ENCODE measurements around the gene OR2L8.

The OR2L8 gene, protein sequence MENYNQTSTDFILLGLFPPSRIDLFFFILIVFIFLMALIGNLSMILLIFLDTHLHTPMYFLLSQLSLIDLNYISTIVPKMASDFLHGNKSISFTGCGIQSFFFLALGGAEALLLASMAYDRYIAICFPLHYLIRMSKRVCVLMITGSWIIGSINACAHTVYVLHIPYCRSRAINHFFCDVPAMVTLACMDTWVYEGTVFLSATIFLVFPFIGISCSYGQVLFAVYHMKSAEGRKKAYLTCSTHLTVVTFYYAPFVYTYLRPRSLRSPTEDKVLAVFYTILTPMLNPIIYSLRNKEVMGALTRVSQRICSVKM

DNA sequence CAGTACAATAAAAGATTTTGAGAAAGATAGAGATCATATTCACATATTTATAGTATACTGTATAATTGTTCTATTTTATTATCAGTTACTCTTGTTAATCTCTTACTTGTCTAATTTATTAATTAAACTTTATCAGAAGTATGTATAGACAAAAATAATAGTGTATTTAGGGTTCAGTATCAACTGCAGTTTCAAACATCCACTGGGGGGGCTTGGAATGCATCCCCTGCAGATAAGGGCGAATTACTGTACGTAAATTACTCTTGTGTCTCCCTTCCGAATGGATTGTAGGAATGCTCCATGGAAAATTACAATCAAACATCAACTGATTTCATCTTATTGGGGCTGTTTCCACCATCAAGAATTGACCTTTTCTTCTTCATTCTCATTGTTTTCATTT is at the start of gene OR2L8:
TSS of gene OR2L8 (plus strand) at position 301 of the 400 bp plus-strand sequence. CDS start at position 301, 0 bp downstream.
- no peak for DNase-seq

DNA sequence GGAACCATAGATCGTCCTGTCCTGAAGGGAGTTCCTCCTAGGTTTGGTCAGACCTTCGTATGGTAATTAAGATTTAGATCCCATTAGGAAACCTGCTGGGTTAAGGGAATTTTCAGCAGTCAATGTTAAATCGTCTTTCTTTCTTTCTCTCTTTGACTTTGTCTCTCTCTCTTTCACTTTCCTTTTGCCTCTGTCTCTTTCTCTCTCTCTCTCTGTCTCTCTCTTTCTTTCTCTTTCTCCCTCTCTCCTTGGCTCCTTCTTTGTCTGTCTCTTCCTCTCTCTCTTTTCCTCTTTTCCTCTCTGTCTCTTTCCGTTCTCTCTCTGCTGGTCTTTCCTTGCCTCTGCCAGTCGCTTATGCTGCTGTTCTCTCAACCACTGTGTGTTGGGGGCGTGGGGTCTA is 44.5 kb upstream of the OR2L8 start:
- DNase-seq: no peak

DNA sequence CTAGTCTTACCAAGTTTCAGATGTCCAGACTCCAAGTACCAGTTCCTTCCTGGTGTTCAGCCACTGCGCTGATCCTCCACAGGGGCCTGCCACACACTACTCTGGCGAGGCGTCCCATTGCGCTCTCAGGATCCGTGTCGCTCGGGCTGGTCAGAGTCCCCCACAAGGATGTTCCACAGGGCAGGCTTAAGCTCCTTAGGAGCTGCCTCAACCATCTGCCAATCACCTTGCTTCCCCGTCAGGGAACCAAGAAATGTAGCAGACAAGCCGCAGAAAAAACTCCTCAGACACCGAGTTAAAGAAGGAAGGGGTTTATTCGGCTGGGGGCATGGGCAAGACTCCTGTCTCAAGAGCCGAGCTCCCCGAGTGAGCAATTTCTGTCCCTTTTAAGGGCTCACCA is 43.5 kb upstream of the OR2L8 start:
- no peak for DNase-seq

DNA sequence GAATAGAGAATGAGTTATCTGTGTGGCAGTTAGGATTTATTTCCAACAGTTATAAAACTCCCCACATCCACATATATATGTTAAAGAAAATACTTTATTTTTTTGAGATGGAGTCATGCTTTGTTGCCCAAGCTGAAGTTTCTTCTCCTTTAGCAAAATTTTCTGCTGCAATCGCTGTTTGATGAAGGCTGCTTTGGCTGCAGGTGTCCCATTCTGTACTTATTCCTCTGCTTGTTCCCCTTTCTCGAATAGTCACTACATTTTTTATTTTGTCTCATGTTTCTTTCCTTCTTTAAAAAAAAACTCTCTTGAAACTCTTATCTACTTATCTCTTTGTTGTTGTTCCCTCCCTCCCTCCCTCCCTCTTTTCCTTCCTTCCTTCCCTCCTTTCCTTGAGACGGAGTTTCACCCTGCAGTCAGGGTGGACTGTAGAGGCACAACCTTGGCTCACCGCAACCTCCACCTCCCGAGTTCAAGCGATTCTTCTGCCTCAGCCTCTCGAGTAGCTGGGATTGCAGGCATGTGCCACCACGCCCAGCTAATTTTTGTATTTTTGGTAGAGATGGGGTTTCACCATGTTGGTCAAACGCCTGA is 42.7 kb upstream of the OR2L8 start:
- no peak for DNase-seq

DNA sequence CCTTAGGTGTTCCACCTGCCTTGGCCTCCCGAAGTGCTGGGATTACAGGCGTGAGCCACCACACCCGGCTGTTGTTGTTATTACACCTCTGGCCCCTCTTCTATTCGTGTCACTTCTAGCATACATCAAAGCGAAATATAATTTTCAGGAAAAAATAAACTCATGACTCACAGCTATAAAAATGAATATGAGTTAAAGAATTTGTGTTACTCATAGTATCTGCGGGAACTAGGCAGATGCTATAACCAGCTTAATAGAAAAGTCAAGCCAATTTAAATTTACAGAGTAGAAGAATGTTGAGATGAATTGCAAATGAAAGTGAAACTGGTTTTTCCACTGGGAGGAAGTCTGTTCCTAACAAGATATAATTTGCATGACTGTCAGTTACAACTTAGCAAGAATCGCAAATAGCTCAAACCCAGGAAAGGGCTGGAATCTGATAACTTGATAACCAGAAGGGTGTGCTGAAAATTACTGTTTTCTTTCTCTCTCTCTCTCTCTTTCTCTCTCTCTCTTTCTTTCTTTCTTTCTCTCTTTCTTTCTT is 42.1 kb upstream of the OR2L8 start:
- DNase-seq: peak in 1 of 56 donors; percentile 3

DNA sequence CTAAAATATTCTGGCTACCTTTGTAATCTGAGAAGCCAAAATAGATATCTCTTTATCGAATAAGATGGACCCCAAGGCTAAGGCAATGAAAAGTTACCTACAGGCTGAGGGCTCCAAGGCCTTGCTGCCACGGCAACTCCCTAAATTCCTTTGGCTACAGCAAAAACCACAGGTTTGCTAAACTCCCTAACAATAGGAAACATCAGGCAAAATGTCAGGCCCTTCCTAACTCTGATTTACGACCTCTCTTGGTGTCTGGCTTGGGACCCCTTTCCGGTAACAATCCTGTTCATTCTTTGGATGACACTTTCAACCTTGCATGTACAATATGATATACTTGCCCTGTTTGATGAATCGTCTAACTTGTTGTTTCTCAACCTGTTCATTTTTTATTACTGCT is 39.9 kb upstream of the OR2L8 start:
- no peak for DNase-seq

DNA sequence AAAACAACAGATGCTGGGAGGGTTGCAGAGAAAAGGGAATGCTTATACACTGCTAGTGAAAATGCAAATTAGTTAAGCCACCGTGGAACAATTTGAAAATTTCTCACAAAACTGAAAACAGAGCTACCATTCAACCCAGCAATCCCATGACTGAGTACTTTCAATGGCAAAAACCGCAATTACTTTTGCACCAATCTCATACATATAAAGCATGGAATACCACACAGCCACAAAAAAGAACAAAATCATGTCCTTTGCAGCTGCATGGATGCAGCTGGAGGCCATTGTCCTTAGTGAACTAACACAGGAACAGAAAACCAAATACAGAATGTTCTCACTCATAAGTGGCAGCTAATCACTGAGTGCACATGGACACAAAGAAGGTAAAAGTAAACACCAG is 34.9 kb upstream of the OR2L8 start:
- DNase-seq: no peak

DNA sequence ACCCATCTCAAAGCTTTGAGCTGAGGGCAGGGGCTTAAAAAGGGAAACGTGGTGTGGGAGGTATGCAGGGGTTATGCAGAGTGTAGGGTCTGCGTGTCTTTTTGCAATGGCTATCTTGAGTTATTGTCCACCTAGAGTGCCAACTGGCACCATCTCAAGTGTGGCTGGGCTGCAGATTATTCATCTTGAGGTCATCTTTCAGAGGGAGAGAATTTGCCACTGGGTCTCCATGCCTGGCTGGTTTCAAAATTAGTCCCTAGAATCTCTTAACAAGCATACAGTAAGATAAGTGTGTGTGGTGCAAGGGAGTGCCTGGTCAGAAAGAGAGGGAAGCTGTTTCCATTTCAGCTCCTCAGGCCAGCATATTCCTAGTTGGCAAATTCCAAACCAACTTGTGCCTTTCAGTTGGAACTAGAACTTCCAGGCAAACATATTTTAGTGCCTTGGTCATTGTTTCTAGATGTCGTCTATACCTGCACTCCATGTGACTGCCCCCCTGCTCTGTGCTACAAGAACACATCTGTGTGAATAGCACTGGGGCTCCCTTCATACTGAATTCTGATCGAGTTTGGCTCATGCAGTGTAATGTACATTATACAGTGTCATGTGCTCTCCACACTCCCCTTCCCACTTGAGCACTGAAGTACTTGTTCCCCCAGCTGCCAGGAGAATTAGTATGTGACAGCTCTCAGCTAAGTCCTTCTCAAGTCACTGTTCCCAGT is 33.6 kb upstream of the OR2L8 start:
- DNase-seq: no peak

DNA sequence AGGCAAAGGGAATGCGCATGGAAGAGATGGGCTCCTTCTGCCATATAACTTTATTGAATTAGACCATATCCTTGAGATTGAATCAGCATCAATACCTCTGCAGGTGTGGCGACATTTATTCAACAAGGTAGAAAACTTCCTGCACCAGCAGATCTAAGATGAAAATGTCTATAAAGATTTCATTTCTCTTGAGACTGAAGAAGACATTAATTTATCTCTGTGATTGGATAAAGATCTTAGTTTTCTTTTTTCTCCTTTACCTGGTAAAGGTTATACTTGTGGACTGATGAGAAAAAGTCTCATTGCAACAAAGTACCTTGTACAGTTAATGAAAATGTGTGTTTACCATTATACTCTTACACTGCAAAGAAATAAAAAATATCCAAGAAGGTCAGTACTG is 28.7 kb upstream of the OR2L8 start, which contains the start of gene OR2T8:
TSS of gene OR2T8 (plus strand) at position 301 of the 400 bp plus-strand sequence. CDS start 766 bp downstream, outside the sequence.
- no peak for DNase-seq

DNA sequence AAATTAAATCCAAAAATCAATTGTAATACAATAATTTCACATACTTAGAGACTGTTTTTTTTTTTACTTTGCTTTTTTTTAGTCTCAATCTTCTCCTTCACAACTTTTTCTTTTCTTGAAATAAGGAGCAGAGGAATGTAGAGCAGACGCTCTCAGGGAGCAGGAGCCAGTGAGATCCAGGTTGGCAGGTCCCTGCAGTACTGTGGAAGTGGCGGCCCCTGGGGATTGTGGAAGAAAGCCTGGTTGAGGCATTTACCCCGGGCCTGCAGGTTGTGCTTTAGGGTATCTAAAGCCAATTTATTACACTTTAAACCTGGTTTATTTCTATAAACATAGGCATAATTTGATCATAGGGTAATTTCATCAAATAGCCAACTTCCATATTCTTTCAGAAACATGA is 24.7 kb upstream of the OR2L8 start:
- no peak for DNase-seq

DNA sequence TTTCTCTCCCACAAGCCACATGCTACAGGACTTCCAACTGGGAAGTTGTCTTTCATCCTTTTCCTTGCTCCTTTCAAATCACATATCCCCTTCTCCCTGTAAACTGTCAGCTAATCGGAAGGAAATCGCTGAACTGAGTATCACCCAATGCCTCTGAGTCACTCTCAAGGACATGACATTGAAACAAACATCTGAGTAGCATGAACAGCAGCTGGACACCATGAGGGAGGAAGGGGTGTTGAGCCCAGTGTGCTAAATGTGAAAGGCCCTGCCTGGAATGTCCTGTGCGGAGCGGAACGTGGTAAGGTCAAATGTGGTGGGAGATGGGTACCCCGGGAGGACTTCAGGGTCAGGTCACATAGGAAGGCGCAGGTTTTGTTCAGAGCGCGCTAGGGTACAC is 23.8 kb upstream of the OR2L8 start, which contains the start of gene OR2AJ1:
TSS of gene OR2AJ1 (plus strand) at position 22 of the 400 bp plus-strand sequence. CDS start 8,880 bp downstream, outside the sequence.
- DNase-seq: no peak

DNA sequence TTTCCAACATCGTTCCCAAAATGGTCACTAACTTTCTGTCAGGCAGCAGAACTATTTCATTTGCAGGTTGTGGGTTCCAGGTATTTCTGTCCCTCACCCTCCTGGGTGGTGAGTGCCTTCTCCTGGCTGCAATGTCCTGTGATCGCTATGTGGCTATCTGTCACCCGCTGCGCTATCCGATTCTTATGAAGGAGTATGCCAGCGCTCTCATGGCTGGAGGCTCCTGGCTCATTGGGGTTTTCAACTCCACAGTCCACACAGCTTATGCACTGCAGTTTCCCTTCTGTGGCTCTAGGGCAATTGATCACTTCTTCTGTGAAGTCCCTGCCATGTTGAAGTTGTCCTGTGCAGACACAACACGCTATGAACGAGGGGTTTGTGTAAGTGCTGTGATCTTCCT is 14.7 kb upstream of the OR2L8 start:
- no peak for DNase-seq

DNA sequence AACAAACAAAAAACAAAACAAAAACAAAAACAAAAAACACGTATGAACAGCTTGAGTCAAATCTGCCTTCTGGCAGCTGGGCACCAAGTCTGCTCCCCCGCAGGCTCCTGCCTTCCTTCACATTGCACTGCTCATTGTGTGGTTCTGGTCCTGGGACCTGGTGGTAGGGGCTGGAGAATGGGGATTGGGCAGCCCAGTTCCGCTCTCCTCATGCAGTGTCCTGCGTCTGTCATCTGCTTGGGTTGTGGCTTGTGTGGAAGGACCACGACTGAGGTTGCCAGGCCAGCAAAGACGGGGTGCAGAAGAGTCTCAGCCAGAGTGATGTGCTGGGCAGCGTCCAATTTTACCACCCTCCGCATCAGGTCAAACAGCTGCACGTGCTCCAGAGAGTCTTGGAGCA is 12.9 kb upstream of the OR2L8 start:
- DNase-seq: no peak

DNA sequence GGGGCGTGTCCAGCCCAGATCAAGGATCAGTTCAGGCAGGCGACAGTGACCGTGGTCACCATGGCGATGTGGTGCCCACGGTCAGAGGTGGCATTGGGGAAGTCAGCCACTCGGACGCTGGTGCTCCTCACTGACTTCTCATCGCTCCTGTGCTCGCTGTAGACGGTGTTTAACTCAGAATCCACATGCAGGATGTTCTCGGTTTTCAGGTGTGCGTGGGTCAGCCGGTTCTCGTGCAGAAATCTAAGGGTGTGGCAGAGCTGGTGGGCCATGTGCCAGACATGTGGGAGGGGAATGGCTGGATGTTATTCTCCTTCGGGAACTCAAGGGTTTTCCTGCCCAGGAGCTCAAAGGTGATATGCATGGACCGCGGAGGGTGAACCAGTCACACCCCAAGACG is 12.2 kb upstream of the OR2L8 start:
- DNase-seq: peak in 1 of 56 donors; percentile 22

DNA sequence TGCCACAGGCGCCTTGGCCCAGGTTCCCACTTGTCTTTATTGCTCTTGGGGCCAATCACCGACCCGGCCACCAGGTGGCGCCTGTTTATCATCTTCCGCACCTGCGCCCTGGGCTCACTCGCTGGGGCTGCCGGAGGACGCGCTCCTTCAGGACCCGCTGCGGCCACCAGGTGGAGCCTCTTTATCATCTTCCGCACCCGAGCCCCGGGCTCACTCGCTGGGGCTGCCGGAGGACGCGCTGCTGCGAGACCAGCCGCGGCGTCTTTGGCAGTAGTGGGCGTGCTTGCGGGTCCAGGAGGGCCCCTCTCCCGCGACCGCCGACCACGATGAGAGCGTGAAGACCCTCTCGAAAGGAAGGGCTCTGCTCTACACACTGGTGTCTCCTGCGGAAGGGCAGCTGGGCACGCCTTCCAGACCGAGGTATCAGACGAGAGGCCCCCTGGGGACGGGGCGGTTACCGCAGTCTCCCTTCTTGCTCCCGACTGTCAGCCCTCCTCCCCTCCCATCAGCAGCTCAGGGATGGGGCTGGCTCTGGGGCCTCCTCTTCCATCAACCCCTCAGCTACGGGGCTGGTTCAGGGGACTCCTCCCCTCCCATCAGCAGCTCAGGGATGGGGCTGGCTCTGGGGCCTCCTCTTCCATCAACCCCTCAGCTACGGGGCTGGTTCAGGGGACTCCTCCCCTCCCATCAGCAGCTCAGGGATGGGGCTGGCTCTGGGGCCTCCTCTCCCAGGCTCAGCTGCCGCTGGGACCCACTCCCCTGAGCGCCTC is 11.5 kb upstream of the OR2L8 start:
- DNase-seq: peak in 52 of 56 donors; percentile 15 to 90 (median 62)

DNA sequence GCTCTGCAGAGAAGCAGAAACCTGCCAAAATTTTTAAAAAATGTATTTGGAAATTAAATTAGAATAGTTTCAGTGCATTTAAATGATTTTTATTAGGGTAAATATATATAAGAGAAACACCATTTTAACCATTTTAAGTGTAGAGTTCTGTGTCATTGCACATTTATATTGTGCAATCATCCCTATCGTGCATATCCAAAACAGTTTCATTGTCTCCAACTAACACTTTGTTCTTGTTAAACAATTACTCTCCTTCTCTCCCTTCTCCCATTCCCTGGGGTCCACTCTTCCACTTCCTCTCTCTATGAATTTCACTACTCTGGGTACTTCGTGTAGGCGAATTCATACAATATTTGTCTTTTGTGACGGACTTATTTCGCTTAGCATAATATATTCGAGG is 6.0 kb upstream of the OR2L8 start:
- DNase-seq: no peak

DNA sequence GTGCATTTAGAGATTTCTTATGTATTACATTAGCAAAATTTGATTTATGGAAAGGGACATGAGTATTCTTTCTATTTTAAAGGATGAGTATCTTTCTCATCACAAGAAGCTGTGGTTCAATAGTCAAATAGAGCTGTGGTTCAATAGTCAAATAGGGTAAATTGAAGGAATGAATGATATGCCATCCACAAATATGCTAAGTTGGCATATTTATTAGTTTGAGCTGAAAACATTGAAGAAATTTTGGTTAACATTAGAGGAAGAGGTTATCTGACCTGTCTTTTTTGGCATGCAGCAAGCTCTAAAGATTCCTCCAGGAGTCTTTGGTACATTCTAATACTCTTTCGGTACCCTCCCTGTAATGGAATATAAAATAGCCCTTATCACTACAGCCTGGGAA is 4.8 kb downstream of the OR2L8 start:
- no peak for DNase-seq

DNA sequence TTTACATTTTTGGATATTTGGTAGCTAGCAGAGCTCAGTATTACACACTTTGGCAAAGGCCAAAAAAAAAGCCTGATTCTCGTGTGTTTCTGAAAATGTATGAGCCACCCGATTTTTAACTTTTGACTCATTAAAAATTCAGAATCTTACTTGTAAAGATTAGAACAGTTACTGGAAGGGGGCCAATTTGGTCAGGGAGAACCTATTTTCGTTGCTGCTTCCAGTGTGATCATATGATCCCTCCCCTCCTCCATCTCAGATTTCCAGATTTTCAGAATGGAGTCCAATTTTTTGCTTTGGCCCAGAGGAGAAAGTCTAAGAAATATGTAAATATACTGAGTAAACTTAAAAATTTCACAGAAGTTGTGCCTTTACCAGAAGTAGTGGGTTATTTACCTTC is 13.1 kb downstream of the OR2L8 start:
- no peak for DNase-seq

DNA sequence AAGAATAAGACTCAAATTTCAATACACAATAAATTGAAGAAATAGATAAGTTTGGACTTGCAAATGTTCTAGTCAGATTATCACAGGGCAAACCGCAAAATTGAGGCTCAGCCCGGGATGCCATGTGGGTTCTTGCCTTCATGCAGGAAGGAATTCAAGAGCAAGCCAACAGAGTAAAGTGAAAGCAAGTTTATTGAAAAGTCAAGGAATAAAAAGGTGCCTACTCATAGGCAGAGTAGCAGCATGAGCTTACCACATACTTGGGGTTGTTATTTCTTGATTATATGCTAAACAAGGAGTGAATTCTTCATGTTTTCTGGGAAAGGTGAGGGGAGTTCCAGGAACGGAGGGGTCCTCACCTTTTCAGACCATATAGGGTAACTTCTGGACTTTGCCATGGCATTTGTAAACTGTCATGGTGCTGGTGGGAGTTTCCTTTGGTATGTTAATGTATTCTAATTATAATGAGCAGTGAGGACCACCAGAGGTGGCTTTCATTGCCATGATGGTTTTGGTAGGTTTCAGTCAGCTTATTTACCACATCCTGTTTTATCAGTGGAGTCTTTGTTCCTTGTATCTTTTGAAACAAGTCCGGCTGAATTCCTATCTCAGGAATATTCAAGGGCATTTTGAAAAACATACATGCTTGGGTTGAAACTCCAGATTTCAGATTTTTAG is 14.4 kb downstream of the OR2L8 start:
- DNase-seq: no peak

DNA sequence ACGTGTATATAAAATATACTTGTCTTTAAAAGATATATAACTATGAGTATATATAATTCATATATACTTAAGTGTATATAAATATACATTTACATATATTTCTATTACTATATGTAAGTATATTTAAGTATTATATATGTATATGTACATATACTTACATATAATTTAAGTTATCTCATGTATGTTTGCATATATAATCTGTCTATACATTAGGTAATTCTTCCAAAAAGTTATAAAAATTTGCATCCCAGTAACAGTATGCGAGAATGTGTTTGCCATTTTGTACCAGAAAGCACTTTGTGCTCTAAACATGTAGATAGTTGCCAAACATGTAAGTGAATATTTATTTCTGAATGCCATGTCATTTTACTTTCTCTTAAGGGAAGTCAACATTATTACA is 16.3 kb downstream of the OR2L8 start, which contains the start of gene OR2AK2:
TSS of gene OR2AK2 (plus strand) at position 301 of the 400 bp plus-strand sequence. CDS start 144 bp downstream, outside the sequence.
- no peak for DNase-seq
